ENCODE results near the gene ZHX3.

ZHX3 gene

DNA sequence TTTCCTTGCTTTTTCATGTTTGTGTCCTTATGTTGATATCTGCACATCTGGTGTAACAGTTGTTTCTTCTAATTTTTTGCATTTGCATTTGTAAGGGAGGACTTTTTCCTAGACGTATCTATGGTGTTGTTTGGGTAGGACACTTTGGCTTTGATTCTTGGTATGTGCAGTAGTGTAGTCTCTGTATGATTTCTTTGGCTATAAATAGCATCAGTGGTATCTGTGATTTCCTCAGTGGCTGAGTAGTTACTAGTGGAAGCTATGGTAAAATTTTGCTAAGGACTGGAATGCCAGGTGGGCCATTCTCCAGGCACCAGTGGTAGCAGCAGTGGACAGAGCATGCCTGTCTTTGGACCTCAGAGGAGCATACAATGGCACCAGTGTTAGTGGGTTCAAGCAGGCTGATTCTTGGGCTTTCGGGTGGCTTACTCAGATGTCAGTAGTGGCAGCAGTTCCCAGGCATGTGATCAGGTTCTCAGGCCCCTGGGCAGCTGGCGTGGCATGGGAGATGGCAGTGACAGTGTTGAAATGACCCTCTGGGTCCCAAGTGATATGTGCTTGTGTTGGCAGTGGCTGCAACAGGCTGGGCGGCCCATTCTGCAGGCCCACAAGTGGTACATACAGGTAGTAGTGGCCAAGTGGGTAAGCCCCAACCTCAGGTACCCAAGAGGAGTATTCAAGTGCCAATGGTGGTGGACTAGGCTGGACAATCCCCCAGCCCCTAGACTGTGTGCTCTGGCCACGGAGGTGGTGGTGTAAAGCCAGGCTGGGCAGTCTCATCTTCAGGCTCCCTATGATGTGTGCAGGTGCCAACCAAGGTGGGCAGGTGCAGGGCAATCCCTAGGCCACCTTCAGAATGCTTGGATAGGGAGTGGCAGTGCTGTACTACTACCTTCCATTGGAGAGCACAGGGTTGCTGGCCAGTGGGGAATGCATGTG, 125.7 kb downstream of the ZHX3 start:
- DNase-seq (ENCODE audit: low read depth in 2 of 2, low spot score in 1 of 2): no peak

DNA sequence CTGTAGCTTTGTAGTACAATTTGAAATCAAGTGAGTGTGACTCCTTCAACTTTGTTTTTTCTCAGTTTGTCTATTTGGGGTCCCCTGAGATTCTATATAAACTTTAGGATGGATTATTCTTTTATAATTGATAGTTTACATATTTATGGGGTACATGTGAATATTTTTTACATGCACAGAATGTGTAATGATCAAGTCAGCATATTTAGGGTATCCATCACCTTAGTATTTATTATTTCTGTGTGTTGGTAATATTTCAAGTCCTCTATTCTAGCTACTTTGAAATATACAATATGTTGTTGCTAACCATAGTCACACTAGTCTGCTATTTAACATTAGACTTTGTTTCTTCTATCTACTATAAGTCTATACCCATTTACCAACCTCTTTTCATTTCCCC, 129.9 kb downstream of the ZHX3 start:
- no peak for DNase-seq (ENCODE audit: low read depth in 2 of 2, low spot score in 1 of 2)

DNA sequence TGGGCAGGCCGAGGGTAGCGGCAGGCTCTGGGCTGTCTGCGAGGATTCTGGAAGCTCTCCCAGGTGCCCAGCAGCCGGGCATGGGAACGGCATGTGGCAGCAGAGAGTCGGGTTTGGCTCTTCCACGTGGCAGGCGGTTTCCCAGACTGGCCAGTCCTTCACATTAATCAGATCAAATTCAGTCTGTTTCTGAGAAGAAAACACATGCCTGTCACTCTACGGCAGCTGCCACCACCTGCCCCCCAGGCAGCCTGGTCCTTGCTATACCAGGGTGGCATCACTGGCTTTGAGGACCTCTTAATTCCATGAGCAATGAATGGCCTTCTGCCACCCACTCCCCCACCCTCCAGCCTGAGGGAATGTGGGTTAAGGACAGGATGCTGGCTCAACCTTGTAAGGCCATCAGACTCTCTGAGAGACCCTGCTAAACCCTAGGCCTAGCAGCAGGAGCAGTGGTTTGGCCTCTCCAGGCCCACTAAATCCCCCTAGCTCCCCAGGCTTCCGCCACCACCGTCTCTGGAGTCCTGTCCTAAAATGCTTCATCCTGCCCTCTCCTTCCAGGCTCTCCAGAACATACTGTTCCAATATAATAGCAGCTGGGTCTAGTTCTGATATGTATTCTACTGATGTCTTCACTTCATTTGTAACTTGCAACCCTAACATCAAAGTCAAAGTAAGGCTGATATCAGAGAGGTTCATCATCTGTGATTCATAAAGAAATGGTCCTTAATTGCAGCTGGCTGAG, 132.3 kb downstream of the ZHX3 start:
- no peak for DNase-seq (ENCODE audit: low read depth in 2 of 2, low spot score in 1 of 2)

DNA sequence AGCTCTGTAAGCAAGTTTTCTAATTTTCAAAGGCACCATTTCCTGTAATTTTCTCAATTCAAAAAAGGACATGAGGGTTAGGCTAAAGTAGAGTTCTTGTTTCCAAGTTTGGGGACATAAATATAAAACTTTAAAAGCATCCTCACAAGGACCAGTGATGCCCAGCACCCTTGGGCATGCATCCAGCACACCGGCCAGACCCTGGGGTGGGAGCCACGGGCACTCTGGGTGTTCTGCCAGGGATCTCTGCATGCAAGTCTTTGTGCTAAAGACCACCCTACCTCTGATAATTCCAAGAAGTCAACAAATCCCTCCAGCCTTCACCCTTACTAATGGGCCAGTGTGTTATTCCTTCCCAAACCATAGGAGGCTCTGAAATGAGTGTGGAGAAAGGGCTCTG, 133.7 kb downstream of the ZHX3 start:
- no peak for DNase-seq (ENCODE audit: low read depth in 2 of 2, low spot score in 1 of 2)

DNA sequence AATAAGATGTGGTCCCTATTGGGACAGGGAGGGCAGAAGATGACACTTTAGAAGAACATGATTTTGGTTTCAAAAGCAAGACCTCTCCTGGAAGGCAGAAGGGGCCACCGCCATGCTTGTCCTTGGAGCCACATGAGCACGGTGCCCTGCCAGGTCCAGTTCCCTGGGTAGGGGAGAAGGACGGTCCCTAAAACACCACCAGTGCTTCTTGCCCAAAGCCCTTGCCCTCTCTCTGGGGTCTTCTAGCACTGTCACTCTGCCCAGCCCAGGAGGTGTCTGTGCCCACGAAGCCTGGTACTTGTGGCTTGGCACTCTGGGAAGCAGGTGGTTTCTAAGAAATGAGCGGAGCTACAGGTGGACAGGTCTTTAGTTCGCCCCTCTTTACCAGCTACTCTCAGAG, 134.1 kb downstream of the ZHX3 start:
- no peak for DNase-seq (ENCODE audit: low read depth in 2 of 2, low spot score in 1 of 2)

DNA sequence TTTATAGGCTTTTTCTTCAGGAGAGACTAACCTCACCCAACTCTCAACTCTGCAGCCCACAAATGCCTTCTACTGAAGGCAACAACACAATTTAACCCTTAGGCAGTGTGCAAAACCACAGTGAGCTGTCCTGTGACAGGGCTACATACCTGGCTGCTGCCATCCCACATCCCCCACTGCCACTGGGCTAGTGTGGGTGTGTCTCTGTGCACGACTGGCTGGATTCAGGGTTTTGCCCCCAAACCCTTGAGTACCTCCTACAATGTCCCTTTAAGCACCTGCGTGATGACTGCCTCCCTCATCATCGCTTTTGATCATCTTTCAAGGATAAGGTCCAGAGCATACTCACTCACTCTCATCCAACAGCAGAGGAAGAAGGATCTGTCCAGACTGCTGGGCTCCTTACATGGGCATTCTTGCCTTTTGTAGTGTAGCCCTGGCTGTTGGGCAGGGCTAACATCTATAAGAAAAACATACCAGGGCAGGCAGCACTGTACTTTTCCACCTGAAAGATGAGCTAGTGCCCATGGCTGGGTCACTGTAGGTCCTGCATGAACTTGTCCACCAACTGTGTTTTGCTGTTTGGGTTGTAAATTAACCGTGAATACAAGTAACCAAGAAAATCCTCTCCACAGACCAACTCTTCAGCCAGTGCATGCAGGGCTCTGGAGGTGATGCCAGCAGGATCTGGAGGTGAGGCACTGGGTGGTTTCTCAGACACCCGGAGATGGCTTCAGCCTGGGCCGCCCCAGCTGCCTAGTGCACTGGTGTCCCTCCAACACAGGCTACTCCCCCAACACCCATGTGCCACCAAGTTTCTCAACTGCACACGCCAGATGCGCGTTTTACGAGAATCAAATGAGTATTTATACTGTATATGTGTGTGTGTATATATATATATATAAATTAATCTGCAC, 135.0 kb downstream of the ZHX3 start:
- no peak for DNase-seq (ENCODE audit: low read depth in 2 of 2, low spot score in 1 of 2)

DNA sequence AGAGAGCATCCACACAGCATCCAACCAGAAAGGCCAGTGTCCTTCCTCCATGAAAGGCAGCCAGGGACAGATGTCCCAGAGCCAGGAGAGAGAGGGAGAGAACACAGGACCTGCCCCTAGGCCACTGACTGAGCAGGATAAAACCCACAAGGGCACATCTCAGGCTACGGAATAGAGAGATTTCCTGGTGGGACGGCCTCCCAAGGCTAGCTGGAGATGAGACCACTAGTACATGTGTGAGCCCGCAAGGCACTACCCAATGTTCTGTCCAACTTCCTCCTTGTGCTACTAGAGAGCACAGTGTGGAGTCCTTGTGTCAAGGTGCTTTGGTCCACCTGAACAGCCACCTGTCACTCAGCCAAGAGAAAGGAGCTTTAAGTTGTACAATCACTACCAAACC, 136.0 kb downstream of the ZHX3 start:
- DNase-seq (ENCODE audit: low read depth in 2 of 2, low spot score in 1 of 2): no peak

DNA sequence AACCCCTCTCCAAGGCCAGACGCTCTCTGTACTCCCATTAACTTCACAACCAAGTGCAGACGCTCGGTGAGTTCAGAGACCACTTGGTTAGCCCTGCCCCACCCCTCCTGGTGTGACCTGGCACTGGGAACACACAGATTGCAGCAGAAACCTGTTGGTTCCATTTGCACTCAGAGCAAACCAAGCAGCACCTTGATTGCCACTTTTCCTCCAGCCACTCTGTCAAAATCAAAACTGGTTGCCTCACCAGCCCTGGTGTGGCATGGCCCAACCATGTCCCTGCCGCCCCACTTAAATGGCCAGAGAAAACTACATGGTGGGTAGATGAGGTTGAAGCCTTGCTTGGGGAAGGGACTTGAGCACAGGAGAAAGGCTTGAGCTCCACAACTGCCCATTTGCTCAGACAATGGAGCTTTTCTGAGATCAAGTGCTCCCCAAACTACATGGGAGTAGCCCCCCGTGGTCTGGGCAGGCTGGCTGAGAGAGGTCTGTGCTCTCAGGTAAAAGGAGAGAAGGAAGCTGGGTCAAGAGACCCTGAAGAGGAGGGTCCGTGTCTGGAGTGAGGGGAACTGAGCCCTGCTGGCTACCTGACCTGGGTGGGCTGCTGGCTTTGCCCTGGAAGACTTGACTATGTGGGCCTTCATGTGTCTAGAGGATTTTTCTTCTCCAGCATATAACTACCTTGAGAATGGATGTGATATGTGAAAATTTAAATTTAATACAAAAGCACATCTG, 136.8 kb downstream of the ZHX3 start:
- no peak for DNase-seq (ENCODE audit: low read depth in 2 of 2, low spot score in 1 of 2)

DNA sequence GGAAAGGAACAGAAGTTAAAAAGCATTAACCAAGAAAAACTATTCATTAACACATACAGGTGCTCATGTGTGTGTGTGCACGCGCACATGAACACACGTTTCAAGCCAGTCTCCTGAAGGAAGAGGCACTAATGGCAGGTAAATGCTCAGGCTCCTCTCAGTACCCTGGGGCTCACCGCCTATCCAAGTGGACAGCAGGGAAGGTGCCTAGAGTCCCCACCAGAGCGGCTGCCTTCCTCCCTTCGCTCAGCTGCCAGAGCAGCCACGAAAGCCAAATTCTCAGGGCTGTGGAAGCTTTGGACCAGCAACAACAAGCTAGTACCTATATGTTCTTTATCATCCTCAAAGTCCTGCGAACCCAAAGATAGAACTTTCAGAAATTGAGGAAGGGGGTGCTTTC, 137.6 kb downstream of the ZHX3 start:
- no peak for DNase-seq (ENCODE audit: low read depth in 2 of 2, low spot score in 1 of 2)

DNA sequence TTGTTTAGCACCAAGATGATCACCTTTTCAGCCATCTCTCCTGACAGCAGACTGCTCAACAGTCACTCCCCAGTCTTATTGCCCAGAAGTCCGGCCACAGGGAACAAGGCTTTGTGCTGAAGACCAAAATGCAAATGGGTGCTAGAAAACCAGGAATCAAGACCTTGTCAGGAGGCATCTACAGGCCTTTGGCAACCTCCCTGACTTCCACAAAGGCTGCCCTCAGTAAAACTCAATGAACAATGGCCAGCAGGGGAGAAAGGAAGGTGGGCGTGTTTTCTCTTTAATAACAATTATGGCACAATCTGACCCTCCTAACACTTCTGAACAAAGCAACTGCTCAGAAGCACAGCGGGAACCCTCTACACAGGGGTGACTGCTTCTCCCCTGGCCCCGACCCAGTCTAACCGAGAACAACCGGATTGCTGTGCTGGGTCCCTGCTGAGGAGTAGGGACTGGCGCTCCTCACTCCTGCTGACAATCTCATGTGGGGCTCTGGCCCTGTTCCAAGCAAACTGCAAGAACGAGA, 138.6 kb downstream of the ZHX3 start:
- no peak for DNase-seq (ENCODE audit: low read depth in 2 of 2, low spot score in 1 of 2)

DNA sequence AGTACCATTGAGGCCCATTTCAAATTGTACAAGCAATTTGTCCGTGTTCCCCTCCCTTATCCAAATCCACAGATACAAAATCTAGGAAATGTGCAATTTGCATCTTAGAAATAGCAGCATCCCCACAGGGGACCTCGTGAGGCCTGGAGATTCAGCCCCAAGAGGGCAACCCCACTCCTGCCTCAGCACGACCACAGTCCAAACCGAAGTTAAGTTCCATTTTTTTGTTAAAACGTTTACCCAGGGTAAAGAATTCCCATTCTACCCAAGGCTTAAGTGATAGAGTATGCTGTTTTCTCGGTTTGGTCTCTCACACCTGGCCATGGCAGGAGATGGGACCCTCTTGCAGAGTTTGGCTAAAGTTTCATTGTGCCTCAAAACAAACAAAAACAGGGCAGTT, 139.0 kb downstream of the ZHX3 start:
- DNase-seq (ENCODE audit: low read depth in 2 of 2, low spot score in 1 of 2): no peak

DNA sequence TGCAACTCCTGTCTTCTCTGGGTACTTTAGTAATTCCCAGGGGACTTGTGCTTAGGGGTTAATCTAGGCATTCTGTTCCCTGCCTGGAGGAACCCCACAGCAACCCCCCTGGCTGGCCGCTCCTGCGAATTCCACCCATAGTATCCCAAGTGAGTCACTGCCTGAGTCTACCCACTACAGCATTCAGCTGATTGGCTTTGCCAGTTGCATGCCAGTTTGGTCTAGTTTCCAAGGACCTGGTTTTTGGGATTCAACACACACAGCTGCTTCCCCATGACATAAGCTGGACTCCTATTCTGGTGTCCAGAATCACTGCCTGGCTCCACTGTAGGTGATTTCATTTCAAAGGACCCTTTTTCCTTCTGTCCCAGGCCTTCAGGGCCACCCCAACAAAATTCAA, 139.9 kb downstream of the ZHX3 start:
- DNase-seq (ENCODE audit: low read depth in 2 of 2, low spot score in 1 of 2): no peak

DNA sequence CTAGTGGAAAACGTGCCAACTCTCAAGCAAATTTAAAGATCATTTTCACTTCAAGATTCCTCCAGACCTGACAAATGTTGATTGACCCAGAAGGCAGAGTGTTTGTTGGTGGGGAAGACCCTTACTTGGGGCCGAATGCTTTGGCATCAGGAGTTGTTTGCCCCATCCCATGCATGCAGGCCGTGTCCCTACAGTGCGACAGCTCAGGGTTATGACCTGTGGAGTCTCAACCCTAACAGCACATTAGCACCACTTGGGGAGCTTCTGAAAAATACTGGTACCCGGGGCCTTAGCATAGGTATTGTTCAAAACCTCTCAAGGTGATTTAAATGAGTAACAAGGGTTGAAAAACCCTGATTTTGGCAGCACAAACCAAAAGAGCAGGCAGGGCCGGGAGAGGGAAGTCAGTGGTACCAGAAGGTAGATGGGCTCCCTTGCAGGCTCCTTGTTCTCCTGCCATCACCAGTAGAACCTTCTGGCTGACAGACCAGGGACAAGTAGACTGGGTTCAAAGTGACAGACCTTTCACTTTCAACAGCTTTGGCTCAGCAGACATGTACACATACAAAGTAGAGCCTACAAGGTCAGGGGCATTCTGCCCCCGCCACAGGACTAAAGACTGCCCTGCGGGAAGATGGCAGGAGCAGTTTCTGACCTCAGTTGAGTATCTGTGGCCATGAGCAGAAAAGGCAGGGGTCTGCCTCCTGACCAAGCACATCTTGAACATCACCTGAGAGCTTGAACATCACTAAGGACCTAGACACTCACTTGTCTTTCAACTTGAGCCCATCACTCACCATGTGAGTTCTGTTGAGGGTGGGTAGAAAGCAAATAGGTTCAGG, 140.6 kb downstream of the ZHX3 start:
- no peak for DNase-seq (ENCODE audit: low read depth in 2 of 2, low spot score in 1 of 2)

DNA sequence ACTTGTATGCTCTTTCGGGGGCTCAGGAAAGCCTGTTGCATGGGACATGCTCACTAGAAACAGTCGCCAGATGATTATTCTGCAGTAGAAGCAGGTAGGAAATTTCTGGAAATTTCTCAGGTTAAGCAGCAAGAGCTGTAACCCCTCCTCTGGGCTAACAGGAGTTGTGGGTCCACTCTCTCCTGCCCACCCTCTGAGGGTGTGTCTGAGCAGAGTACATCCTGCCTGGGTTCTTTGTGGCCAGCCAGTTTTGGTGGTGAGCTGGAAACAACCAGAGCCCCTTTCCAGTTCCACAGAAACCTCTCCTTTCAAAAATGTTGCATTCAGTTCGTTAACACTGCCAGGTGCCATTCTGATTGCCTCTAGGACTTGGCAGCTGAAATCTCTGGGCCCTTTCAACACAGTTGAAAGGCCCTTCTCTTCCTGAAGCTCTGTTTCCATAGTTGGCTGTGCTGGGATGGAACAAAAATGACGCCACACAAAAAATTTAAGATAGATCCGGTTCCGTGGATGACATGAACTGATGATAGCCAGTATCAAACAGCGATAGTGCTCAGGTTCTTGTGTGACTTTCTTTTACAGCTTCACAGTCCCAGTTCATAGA, 141.7 kb downstream of the ZHX3 start:
- no peak for DNase-seq (ENCODE audit: low read depth in 2 of 2, low spot score in 1 of 2)

DNA sequence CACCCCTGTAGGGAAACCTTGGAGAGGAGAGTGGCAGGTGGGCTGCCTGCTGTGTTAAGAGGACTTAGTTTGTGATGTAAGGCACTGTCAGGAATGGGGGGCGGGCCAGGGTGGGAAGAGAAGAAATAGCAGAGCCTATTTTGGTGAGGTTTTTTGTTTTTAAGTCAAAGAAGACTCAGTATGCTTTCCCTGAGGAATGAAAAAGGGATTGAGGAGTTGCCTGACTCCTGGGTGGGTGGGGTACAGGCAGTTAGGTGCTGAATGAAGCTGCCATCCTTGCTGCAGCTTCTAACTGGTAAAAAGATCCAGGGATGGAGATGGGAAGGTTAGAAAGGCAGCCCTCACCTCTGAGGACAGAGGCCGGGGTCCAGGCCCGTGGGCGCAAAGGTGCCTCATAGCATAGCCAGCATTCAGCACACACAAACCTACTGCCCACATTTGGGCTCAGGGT, 142.3 kb downstream of the ZHX3 start:
- DNase-seq (ENCODE audit: low read depth in 2 of 2, low spot score in 1 of 2): no peak

DNA sequence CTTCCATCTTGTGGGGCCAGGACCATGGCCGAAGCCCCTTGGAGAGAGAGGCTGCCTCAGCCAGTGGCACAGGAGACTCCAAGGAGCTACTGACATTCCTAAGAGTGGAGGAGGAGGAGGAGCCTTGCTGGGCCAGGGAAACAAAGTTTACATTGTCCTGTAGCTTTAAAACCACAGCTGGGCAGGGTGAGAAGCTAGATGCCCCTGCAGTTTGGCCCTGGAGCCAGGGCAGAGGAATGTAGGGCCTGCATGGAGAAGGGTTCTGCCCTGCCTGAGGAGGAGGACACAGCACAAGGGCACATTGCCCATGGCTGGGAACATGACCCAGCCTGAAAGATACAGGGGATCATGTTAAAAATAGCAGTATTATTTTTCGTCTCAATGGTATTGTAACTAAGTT, 142.7 kb downstream of the ZHX3 start:
- no peak for DNase-seq (ENCODE audit: low read depth in 2 of 2, low spot score in 1 of 2)

DNA sequence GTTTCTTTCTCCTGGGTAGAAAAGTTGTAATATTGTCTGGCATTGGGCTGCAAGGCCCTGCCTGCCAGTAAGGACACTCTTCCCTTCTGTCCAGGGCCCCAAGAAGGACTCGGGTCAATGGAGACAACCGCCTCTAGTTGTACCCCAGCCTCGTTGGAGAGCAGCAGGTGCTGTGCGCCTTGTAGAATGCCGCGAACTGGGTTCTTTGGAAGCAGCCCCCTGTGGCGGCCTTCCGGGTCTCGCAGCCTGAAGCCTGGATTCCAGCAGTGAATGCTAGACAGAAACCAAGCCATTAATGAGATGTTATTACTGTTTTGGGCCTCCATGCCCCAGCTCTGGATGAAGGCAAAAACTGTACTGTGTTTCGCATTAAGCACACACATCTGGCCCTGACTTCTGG, 143.2 kb downstream of the ZHX3 start:
- DNase-seq (ENCODE audit: low read depth in 2 of 2, low spot score in 1 of 2): no peak

DNA sequence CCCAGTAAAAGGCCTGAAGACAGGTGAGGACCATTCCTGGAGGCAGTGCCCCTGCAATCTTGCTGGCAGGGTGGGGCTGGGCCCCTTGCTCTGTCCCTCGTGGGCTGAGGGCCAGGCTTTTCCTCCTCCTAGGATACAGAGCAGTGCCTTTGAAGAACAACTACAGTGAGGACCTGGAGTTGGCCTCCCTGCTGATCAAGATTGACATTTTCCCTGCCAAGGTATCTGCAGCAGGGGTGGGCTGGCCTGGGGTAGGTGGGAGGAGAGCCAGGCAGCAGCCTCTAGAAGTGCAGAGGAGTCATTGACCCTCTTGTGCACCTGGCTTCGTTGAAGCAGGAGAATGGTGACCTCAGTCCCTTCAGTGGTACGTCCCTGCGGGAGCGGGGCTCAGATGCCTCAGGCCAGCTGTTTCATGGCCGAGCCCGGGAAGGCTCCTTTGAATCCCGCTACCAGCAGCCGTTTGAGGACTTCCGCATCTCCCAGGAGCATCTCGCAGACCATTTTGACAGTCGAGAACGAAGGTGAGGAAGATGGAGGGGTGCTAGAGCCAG, 143.7 kb downstream of the ZHX3 start:
- no peak for DNase-seq (ENCODE audit: low read depth in 2 of 2, low spot score in 1 of 2)
